Neutrophil (primary cell): ENCODE measurements around the gene WNK4.

Source experiments
- H3K27ac ChIP-seq: fragments of 200-600 bp; sonication (generic); 2 replicates; pipeline ENCODE4 v1.5.1; 2016; ENCODE audit warnings: mild to moderate bottlenecking, moderate library complexity
- H3K27me3 ChIP-seq: fragments of 200-600 bp; sonication (generic); 2 replicates; pipeline ENCODE4 v1.6.0; 2016; ENCODE audit warnings: mild to moderate bottlenecking
- H3K36me3 ChIP-seq: fragments of 200-600 bp; sonication (generic); 2 replicates; pipeline ENCODE4 v1.5.1; 2017
- H3K4me1 ChIP-seq, 2 experiments: fragments of 200-600 bp in 1 of 2; sonication (generic) in 1 of 2; 1 replicate in 1 of 2; 2 replicates in 1 of 2; pipeline versions ENCODE4 v1.5.1 to v1.6.1; 2013 to 2016; ENCODE audit warnings: low read depth in 1 of 2, low read length in 1 of 2, mild to moderate bottlenecking in 1 of 2, moderate library complexity in 1 of 2; ENCODE audit not compliant: control insufficient read depth in 1 of 2, insufficient read depth in 1 of 2
- H3K4me3 ChIP-seq, 2 experiments: fragments of 200-600 bp in 1 of 2; sonication (generic) in 1 of 2; 1 replicate in 1 of 2; 2 replicates in 1 of 2; pipeline ENCODE4 v1.5.1; 2013 to 2016; ENCODE audit warnings: low read depth in 1 of 2, low read length in 1 of 2, mild to moderate bottlenecking in 1 of 2, moderate library complexity in 1 of 2
- H3K9me3 ChIP-seq: fragments of 200-600 bp; sonication (generic); 2 replicates; pipeline ENCODE4 v1.5.1; 2016
- TF ChIP-seq, protein P1 (sequence below): fragments of 200-600 bp; sonication (generic); IDR thresholded peaks from 2 replicates; pipeline ENCODE4 v1.5.1; 2016; ENCODE audit warnings: antibody characterized with exemption

Gene WNK4

DNA sequence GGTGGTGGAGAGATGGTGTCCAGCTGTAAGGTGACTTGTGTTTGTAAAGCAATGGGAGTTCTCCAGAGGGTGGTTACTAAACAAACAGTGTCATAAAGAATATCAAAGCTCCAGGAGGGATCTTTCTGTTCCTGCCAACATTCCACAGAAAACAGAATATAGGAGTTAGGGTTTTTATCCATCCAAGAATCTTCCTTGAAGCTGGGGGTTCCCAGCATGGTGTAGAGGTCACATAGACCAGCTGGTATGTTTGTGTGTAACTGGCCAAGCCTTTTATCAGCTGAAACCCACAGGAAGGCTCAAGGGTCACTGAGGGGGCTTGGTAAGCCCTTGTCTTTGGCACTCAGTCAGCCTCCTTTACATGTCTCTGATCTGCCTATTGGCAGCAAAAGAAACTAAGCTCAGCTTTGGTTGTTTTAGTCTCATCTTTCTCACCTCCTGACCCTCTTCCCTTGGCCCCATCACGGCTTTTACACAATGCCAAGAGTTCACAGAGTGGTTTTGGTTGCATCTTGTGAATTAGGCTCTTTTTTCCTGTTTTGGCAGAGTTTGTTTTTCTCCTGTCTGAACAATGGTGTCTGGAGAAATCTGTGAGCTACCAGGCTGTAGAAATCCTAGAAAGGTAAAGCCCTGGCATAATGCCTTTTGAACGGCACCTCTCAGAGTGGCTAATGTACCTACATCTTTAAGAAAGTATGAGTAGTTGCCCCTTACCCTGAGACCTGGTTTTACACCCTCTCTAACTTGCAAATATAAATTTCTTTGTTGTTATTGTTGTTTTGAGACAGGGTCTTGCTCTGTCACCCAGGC, 22.9 kb downstream of the WNK4 start:
- Histone ChIP-seq H3K4me3 (no peak overlapping the region), H3K9me3 (no peaks in the 10 kb centered on the region), H3K4me1 (peaks cover 5 to 7% of the 10 kb centered on the region in 2 experiments), H3K27me3 (peaks cover 15% of the 10 kb centered on the region), H3K36me3 (no peaks in the 10 kb centered on the region), H3K27ac (no peak overlapping the region)
- TF ChIP-seq, protein P1, sequence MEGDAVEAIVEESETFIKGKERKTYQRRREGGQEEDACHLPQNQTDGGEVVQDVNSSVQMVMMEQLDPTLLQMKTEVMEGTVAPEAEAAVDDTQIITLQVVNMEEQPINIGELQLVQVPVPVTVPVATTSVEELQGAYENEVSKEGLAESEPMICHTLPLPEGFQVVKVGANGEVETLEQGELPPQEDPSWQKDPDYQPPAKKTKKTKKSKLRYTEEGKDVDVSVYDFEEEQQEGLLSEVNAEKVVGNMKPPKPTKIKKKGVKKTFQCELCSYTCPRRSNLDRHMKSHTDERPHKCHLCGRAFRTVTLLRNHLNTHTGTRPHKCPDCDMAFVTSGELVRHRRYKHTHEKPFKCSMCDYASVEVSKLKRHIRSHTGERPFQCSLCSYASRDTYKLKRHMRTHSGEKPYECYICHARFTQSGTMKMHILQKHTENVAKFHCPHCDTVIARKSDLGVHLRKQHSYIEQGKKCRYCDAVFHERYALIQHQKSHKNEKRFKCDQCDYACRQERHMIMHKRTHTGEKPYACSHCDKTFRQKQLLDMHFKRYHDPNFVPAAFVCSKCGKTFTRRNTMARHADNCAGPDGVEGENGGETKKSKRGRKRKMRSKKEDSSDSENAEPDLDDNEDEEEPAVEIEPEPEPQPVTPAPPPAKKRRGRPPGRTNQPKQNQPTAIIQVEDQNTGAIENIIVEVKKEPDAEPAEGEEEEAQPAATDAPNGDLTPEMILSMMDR: no peak

DNA sequence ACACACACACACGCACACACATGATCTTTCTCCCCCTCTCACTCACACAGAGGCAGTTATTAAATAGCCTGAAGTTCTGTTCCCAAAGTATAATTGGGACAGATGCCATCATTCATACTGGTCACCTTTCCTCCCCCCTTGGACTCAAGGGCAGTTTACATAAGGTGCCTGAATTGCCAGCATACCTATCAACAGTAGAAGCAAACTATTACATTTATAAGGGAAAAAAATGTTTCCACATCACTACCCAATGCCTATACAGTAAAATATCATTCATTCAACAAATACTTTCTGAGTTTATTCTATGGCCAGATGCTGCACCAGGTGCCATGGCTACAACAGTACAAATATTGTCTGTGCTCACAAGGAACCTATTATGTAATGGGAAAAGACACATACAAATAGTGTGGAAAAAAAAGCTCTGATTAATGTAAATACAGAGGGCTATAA, 24.5 kb downstream of the WNK4 start:
- Histone ChIP-seq H3K27ac (no peak overlapping the region), H3K27me3 (peaks cover 15% of the 10 kb centered on the region), H3K9me3 (no peaks in the 10 kb centered on the region), H3K4me1 (no peaks in the 10 kb centered on the region), H3K4me3 (no peak overlapping the region), H3K36me3 (peaks cover 15% of the 10 kb centered on the region)
- TF ChIP-seq, protein P1: no peak

DNA sequence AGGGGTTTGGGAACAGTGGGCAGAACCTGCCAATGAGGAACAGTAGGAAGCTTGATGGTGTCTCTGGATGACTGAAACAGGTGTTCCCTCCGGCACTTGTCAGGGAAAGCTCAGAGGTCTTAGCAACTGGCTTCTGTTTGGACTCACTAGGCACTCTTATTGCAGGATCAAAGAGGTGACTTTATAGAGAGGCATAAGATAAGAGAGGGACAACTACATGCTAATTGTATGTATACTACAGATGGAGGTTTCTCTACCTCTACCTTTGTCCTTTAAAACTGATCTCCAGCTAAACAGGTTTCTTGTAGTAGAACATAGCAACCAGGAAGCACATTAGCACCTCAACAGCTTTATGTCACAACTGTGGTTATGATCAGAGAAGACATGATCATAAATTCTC, 25.8 kb downstream of the WNK4 start:
- H3K27me3 ChIP-seq: peaks cover 9% of the 10 kb centered on the region
- TF ChIP-seq, protein P1: no peak

DNA sequence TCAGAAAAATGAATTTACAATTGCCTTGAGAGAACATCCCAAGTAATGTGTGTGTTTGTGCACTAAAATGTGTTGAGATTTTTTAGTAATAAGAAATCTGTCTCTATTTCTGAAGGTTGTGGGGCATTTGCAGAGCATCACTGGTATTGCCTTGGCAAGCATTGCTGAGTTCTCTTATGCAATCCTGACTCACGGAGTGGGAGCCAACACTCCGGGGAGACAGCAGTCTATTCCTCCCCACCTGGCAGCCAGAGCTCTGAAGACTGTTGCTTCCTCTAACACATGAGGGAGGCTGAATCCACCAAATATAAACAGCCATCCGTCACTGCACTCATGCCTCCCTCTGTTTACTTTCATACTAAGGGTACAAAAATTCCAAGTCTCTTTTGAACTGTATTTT, 28.8 kb downstream of the WNK4 start:
- Histone ChIP-seq H3K9me3 (no peaks in the 10 kb centered on the region), H3K27ac (no peak overlapping the region), H3K27me3 (no peaks in the 10 kb centered on the region), H3K4me3 (no peak overlapping the region), H3K36me3 (peaks cover 55% of the 10 kb centered on the region), H3K4me1 (no peaks in the 10 kb centered on the region)
- TF ChIP-seq, protein P1: no peak

More for the DNA sequence above, 25.8 kb downstream of the WNK4 start:
- H3K36me3 ChIP-seq: peaks cover 28% of the 10 kb centered on the region
- no peaks in the 10 kb centered on the region for H3K9me3 ChIP-seq
- H3K4me3 ChIP-seq: no peak overlapping the region
- H3K27ac ChIP-seq: no peak overlapping the region
- H3K4me1 ChIP-seq: no peaks in the 10 kb centered on the region

DNA sequence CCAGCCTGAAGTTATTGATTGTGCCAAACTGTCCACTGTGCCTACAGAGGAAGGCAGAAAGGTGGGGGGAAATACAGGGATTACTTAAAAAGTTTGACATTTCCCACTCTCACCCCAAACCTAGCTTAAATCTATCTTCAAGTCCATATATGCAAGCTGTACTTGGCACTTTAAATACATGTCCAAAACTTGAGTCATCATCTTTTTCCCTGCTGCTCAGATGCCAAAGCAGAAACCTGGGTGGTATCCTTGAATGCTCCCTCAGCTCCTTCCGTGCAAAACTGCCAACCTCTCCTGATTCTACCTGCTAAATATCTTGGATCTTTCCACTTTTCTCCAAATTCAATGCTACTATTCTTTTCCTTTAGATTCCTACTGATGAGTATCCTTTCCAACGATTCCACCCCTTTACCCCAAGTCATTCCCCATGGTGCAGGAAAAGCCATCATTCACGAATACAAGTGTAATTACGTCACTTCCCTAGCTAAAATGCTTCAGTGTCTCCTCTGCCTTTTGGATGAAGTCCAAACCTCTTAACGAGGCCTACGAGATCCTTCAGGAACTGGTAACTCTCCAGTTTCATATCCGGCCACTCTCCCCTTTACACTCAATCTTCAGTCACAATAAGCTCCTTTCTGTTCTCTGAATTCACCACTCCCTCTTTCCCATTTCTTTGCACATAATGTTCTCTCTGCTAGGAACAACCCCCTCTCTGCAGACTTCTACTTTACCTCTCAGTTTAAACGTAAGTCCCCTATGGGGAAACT, 34.4 kb downstream of the WNK4 start:
- Histone ChIP-seq H3K4me1 (no peaks in the 10 kb centered on the region), H3K9me3 (no peaks in the 10 kb centered on the region), H3K4me3 (no peak overlapping the region), H3K27ac (no peak overlapping the region), H3K27me3 (no peaks in the 10 kb centered on the region), H3K36me3 (peaks cover 97% of the 10 kb centered on the region)
- TF ChIP-seq, protein P1: no peak
